Mononuclear cell (primary cell): ENCODE measurements around the gene ZNF692. TPM values are rescaled to one million over a fixed set of nuclear protein-coding genes. Genes with fewer than 3 reads are reported as not detected.
"Not testable (repeated sequence)": the region's sequence is repeated elsewhere in the genome, so short reads cannot be mapped to it uniquely, and the experiment has no call there.

Experiments
- H3K27me3 ChIP-seq: 2 replicates; pipeline ENCODE4 v1.6.0; 2011; ENCODE audit warnings: low read length, control low read depth; ENCODE audit not compliant: insufficient read depth
- H3K4me1 ChIP-seq: 2 replicates; pipeline ENCODE4 v1.5.1; 2011; ENCODE audit warnings: mild to moderate bottlenecking, low read length, control low read depth; ENCODE audit not compliant: insufficient read depth
- H3K4me3 ChIP-seq: 2 replicates; pipeline ENCODE4 v1.5.1; 2011; ENCODE audit warnings: mild to moderate bottlenecking, low read length, moderate library complexity
- H3K9me3 ChIP-seq: 2 replicates; pipeline ENCODE4 v1.5.1; 2011; ENCODE audit warnings: low read depth, mild to moderate bottlenecking, control low read depth, low read length
- total RNA-seq: library from RNA; depleted of rRNA; stranded (reverse); fragments of >200 nt; gene quantifications from one replicate; pipeline ENCODE4 v1.2.3, GENCODE V29; 2012

Gene ZNF692
- total RNA-seq, 1 donor: 5.6 TPM

DNA sequence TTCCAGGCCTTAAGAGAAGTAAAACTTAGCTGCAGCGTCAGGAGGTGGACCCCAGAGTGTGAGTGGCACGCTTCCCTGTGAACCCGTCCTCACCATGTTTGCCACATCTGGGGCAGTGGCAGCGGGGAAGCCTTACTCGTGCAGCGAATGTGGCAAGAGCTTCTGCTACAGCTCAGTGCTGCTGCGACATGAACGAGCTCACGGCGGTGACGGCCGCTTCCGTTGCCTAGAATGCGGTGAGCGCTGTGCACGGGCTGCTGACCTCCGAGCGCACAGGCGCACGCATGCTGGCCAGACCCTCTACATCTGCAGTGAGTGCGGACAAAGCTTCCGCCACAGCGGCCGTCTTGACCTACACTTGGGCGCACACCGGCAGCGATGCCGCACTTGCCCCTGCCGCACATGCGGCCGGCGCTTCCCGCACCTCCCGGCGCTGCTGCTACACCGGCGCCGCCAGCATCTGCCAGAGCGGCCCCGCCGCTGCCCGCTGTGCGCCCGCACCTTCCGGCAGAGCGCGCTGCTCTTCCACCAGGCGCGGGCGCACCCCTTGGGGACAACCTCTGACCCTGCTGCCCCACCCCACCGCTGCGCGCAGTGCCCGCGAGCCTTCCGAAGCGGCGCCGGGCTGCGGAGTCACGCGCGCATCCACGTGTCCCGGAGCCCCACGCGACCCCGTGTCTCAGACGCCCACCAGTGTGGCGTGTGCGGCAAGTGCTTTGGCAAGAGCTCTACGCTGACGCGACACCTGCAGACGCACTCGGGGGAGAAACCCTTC, 11.5 kb downstream of the ZNF692 start:
- H3K9me3 ChIP-seq: no peaks in the 10 kb centered on the region
- peaks cover 7% of the 10 kb centered on the region for H3K4me1 ChIP-seq
- no peaks in the 10 kb centered on the region for H3K27me3 ChIP-seq
- H3K4me3 ChIP-seq: no peak overlapping the region

GRCh38 chr1:248844526-248844925, 14.4 kb downstream of the ZNF692 start:
- H3K9me3 ChIP-seq: no peaks in the 10 kb centered on the region
- no peak overlapping the region for H3K4me3 ChIP-seq
- H3K27me3 ChIP-seq: no peaks in the 10 kb centered on the region
- peaks cover 20% of the 10 kb centered on the region for H3K4me1 ChIP-seq

DNA sequence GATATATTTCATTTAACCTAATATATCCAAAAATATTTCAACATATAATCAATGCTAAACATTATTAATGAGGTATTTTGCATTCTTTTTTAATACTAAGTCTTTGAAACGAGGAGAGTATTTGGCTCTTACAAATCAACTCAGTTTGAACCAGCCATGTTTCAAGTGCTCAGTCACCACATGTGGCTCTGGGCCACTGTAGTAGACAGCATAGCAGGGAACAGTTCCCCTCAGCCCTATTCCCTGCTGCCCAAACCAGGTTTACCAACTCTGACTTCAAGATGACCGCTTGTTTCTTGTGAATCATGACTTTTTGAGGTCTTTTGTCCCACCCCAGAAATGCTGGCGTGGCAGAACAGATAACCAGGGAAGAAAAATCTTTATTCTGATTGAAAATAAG, 15.2 kb downstream of the ZNF692 start:
- Histone ChIP-seq H3K4me1 (peaks cover 27% of the 10 kb centered on the region), H3K9me3 (no peaks in the 10 kb centered on the region), H3K4me3 (no peak overlapping the region), H3K27me3 (no peaks in the 10 kb centered on the region)

DNA sequence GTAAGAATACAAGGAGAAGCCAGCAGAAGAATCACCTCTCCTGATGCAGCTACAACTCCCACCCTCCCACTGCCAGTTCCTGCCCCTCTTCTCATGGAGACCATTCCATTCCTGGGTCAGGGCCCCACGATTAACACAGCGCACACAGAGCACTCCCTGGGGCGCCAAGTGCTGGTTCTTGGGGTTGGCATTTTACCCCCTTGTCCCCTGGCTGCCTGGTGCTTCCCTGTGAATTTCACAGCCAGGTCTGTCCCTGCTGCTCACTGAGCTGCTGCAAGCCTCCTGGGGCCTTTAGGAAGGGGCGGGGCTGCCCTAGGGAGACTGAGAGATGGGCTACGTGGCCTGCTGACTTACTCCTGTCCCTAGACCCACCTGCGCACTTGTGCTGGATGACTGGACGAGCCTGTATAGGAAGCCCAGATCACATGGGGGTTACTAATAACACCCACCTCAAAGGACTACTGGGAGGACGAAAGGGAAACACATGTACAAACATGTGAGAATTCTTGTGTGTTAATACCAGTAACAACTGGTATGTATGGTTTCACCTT, 16.0 kb downstream of the ZNF692 start:
- Histone ChIP-seq H3K4me1 (peaks cover 27% of the 10 kb centered on the region), H3K4me3 (no peak overlapping the region), H3K9me3 (no peaks in the 10 kb centered on the region), H3K27me3 (no peaks in the 10 kb centered on the region)

DNA sequence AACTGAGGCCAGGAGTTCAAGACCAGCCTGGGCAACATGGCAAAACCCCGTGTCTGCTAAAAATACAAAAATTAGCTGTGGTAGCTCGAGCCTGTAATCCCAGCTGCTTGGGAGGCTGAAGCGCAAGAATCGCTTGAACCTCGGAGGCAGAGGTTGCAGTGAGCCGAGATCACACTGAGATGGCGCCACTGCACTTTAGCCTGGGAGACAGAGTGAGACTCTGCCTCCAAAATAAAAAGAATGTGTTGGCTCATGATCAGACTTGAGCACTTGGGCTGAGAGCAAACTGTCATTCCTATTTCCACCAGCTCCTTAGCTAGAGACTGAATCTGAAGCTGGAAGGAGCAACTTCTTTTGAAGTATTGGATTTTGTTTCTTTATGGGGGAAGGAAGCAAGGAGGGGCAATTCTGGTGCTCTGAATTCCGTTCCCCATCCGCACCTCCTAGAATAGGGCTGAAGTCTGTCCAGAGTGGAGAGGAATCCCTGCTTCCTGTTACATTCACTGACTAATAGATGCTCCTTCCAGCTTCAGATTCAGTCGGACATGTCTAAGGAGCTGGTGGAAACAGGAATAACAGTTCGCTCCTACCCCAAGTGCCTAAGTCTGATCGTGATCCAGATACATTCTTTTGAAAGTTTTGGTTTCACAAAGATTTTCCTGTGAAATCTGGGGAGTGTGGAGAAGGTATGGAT, 17.0 kb downstream of the ZNF692 start:
- no peaks in the 10 kb centered on the region for H3K9me3 ChIP-seq
- no peak overlapping the region for H3K4me3 ChIP-seq
- peaks cover 36% of the 10 kb centered on the region for H3K4me1 ChIP-seq
- H3K27me3 ChIP-seq: no peaks in the 10 kb centered on the region

DNA sequence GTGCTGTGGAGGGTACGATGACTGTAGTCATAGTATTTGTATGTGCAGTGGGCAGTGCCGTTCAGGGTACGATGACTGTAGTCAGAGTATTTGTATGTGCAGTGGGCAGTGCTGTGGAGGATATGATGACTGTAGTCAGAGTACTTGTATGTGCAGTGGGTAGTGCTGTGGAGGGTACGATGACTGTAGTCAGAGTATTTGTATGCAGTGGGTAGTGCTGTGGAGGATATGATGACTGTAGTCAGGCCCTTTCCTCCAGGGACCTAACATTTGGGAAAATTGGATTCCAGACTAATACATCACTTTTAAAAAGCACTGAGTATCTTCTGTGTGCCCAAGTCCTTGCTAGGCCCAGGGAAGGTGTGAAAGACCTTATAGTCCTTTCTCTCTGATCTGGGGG, 17.9 kb downstream of the ZNF692 start:
- no peak overlapping the region for H3K4me3 ChIP-seq
- H3K4me1 ChIP-seq: peaks cover 36% of the 10 kb centered on the region
- H3K9me3 ChIP-seq: no peaks in the 10 kb centered on the region
- no peaks in the 10 kb centered on the region for H3K27me3 ChIP-seq

GRCh38 chr1:248839168-248839555, 19.7 kb downstream of the ZNF692 start:
- no peaks in the 10 kb centered on the region for H3K27me3 ChIP-seq
- H3K4me1 ChIP-seq: peaks cover 41% of the 10 kb centered on the region
- H3K9me3 ChIP-seq: no peaks in the 10 kb centered on the region
- H3K4me3 ChIP-seq: peak overlapping the region; percentile 76

DNA sequence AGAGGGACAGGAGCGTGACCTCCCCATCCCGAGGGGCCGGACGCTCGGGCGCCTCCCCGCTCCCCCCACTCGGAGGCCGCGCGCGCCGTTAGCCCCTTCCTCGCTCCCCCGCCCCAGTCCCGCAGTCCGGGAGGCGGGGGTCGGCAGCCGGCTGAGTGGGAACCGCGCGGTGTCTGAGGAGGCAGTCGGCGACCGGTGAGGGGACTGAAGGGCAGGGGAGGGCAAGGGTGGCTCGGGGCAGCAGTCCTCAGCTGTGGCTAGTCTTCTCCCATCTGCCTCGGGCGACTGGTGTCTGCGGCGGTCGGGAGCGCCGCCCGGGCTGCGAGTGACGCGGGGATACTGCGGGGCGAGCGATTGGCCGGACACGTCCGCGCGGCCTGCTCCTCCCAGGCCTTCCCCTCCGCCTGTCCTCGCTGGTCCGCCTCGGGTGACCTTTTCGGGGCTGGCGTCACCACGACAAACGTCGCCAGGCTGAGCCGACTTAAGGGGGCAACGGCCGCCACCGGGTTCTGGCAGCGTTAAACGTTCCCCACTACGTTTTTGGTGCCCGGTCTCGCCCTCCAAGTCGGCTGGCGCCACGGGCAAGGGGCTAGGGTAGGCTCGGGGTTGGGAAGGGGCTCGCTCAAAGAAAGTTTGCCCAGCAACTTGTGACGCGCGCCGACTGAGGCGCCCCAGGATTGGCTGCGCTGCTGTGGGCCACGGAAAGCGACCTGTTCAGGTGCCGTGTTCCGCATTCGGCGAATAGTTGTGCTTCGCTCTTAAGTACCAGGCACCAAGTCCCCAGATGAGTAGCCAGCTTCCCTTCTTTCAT, 20.3 kb downstream of the ZNF692 start:
- peak overlapping the region; percentile 76 for H3K4me3 ChIP-seq
- H3K9me3 ChIP-seq: no peaks in the 10 kb centered on the region

DNA sequence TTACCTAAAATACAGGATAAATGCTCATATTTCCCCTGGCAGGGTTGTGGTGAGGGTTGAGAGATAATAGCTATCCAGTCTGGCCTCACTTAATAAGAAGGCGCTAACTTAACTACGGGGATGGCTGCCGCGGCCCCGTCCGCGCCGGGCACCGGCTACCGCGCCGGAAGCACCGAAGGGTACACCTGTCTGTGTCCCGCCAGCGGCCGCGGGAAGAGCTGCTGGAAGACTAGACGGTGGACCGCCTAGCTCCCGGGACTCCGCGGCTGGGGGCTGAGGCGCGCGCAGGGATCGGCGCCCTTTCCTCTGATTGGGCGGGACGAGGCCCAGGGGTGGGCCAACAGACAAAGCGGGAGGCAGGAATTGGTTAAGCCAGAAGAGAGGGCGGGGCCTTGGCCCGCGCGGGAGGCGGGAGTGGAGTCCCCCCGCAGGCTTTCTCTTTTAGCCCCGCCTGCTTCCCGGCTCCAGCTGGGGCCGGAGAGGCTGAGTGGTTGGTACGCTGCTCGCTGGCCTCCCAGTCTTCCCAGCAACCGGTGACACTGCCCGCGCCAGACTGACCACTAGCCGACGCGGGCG, 21.0 kb downstream of the ZNF692 start, which contains the start of gene ZNF672:
Gene ZNF672, plus strand, starts transcription at position 444 of the 576 bp plus-strand sequence. CDS start 9,051 bp downstream, outside the sequence.
- no peaks in the 10 kb centered on the region for H3K9me3 ChIP-seq
- peaks cover 43% of the 10 kb centered on the region for H3K4me1 ChIP-seq
- H3K4me3 ChIP-seq: peak within 1 kb of the TSS; percentile 76
- no peaks in the 10 kb centered on the region for H3K27me3 ChIP-seq

More for the DNA sequence above, 20.3 kb downstream of the ZNF692 start:
- Histone ChIP-seq H3K27me3 (no peaks in the 10 kb centered on the region), H3K4me1 (peaks cover 43% of the 10 kb centered on the region)

GRCh38 chr1:248837045-248837780, 21.7 kb downstream of the ZNF692 start:
- peak overlapping the region; percentile 76 for H3K4me3 ChIP-seq
- H3K4me1 ChIP-seq: peaks cover 43% of the 10 kb centered on the region
- H3K9me3 ChIP-seq: no peaks in the 10 kb centered on the region

GRCh38 chr1:248834343-248834940, 24.4 kb downstream of the ZNF692 start:
- Histone ChIP-seq H3K4me1 (peaks cover 23% of the 10 kb centered on the region), H3K9me3 (no peaks in the 10 kb centered on the region), H3K4me3 (no peak overlapping the region), H3K27me3 (no peaks in the 10 kb centered on the region)

More at GRCh38 chr1:248837045-248837780, 21.7 kb downstream of the ZNF692 start:
- H3K27me3 ChIP-seq: no peaks in the 10 kb centered on the region

DNA sequence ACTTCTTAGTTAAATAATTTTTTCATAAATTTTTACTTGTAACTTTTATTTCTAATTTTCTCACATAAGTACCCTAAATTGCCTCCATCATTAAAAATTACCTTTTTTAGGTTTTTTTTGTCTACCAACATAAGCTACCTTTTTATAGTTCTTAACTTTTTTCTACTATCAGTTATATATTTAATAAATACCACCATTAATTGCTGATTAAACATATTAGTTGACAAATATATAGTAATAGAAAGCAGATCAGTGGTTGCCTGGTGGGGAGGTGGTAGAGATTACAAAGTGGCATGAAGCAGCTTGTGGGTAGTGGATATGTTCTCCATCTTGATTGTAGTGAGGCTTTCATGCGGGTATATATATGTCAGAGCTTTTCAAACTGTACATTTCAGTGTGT, 27.0 kb downstream of the ZNF692 start:
- H3K27me3 ChIP-seq: no peaks in the 10 kb centered on the region
- peaks cover 30% of the 10 kb centered on the region for H3K4me1 ChIP-seq
- H3K4me3 ChIP-seq: no peak overlapping the region
- H3K9me3 ChIP-seq: no peaks in the 10 kb centered on the region

GRCh38 chr1:248830718-248831017, 28.2 kb downstream of the ZNF692 start:
- H3K4me3 ChIP-seq, H3K27me3 ChIP-seq, H3K9me3 ChIP-seq: not testable (repeated sequence)
- H3K4me1 ChIP-seq: peaks cover 33% of the 10 kb centered on the region

- H3K4me3 ChIP-seq: no peak overlapping the region
- H3K27me3 ChIP-seq: no peaks in the 10 kb centered on the region
Measured at GRCh38 chr1:248828845-248829244, 30.0 kb downstream of the ZNF692 start.

More at GRCh38 chr1:248828845-248829244, 30.0 kb downstream of the ZNF692 start:
- Histone ChIP-seq H3K4me1 (peaks cover 42% of the 10 kb centered on the region), H3K9me3 (no peaks in the 10 kb centered on the region)
